UCSD-AML1 (cell line): ENCODE measurements around the gene TNFRSF25.

ENCODE experiments used
- DNase-seq: peaks from one replicate; lab custom pipeline; 2025; ENCODE audit not compliant: unreplicated experiment; lab: John Stamatoyannopoulos, UW

Gene TNFRSF25, protein sequence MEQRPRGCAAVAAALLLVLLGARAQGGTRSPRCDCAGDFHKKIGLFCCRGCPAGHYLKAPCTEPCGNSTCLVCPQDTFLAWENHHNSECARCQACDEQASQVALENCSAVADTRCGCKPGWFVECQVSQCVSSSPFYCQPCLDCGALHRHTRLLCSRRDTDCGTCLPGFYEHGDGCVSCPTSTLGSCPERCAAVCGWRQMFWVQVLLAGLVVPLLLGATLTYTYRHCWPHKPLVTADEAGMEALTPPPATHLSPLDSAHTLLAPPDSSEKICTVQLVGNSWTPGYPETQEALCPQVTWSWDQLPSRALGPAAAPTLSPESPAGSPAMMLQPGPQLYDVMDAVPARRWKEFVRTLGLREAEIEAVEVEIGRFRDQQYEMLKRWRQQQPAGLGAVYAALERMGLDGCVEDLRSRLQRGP

DNA sequence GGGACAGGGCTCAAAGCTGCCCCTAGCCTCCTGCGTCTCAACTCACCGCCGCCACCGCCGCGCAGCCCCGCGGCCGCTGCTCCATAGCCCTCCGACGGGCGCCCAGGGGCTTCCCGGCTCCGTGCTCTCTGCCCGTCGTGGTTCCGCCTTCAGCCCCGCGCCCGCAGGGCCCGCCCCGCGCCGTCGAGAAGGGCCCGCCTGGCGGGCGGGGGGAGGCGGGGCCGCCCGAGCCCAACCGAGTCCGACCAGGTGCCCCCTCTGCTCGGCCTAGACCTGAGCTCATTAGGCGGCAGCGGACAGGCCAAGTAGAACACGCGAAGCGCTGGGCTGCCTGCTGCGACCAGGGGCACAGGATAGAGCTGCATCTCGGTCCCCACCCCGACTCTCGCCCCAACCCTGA lies at the start of gene TNFRSF25:
TNFRSF25 (minus strand) TSS at position 151 of the 400 bp plus-strand sequence; CDS start at position 85, 66 bp downstream.
- DNase-seq: no peak

DNA sequence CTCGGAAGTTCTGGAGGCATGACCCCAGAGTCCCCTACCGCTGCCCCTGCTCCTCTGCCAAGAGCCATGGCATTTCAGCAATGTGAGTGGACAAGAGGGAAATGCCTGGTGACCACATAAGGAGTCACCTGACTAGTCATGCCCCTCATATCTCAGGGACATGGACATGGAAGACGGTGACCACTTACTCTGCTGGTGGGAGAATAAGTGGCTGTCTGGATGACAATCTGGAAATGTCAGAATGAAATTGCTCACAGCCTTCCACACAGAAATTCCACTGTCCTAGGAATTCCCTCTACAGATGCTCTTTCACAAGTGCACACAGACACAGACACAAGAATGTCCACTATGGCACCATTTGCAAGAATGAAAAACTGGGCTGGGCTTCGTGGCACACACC lies 49.8 kb upstream of the TNFRSF25 start:
- DNase-seq: no peak

DNA sequence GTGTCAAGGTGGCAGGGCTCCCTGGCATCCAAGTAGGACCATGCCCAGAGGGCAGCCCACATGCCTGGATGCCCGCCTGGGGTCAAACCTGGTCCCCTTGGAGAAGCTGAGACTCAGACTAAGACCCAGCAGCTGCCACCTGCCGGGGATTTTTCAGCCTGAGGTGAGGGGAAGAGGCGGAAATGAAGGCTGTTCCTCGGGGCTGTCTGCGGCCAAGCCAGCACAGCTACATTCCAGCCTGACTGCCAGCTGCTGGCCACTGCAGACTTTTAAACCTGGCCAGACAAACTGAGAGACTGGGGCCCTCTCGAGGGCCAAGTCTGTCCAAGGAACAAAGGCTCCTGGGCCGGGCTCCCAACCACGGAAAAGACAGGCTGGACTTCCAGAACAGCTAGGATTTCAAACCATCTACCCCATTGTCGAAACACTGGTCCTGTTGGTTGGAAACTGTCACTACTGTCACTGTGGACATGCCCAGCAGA lies 47.4 kb upstream of the TNFRSF25 start:
- no peak for DNase-seq

DNA sequence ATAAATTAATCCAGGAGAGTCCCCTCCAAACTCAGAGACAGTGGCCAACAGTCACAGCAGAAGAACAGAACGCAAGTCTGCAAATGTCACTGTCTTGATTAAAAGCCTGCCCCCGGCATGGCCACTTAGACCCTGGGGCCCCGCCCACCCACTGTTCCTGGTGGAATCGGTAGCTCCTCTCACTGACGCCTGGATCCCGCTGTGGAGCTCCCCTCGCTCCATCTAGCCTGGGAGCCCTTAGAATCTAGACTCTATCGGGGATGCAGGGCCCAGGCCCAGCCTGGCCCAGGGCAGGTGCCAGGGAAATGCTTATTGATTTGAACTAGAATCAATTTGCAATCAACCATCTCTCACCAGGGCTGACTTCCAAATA lies 46.9 kb upstream of the TNFRSF25 start:
- no peak for DNase-seq

DNA sequence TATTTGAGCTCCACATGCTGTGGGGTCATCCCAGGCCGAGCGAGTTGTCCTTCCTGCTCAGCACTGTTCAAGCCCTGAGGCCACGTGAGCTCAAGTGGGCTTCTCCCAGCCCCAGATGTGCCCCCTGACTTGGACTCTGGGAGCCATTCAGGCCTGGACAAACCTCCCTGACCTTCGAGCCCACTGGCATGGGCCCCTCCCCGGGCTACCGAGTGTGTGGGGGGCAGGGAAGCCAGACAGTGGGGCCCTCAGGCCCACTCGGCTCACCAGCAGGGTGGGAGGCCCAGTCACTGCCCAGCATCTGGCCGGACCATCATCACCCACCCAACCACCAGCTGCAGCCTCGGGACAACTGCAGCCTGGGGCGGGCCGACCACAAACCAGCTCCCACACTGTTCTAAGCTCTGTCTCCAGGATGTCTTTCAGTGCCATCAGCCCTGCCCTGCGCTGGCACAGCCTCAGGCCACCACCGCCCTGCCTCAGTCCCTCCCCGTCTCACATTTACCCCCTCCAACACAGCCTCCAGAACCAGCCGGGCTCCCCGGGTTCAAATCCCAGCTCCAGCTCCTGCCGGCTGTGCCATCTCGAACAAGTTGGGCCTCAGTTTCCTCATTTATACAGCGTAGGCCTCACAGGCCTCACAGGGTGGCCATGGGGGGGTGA lies 46.4 kb upstream of the TNFRSF25 start:
- no peak for DNase-seq

DNA sequence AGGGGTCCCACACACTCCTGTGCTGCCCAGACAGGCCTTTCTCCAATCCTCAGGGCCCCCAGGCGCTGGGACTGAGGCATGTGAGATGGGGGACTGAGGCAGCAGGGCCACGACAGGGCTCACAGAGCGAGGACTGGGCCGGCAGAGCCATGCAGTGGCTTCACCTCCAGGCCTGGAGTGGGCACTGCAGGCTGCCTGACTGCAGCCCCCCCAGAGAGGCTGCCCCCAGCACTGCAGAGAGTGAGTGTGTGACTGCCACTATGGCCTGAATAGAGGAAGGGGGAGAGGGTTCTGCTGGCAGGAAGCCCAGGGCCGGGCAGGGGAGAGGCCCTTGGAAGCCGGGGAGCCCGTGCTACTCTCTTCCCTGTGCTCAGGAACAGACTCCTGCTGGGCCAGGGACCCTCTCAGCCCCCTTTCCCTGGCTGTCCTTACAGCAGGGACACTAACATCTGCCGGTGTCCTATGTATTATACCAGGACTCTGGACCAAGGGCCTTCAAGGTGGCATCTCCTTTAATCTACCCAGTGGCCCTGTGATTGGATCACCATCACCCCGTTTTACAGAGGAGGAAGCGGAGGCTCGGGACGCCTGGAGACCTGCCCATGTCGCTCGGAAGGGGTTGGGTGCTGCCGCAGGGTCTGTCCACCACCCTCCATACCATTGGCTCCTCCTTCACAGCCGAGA lies 45.7 kb upstream of the TNFRSF25 start:
- DNase-seq: no peak

DNA sequence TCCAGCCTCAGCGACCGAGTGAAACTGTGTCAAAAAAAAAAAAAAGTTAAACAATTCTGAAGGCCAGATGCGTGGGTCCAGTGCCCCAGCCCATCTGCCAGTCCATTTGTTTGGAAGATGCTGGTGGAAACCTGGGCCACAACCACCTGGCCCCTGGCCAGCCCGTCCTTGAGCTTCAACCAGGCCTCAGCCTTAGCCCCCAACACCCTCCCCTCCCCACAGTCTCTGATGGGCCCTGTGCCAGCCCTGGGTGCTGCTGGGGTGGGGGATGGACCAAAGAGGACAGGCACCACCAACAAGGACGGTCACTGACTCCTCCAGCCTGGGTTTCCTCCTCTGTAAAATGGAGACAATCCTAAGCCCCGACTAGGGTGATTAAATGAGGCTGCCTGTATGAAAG lies 45.1 kb upstream of the TNFRSF25 start:
- no peak for DNase-seq

DNA sequence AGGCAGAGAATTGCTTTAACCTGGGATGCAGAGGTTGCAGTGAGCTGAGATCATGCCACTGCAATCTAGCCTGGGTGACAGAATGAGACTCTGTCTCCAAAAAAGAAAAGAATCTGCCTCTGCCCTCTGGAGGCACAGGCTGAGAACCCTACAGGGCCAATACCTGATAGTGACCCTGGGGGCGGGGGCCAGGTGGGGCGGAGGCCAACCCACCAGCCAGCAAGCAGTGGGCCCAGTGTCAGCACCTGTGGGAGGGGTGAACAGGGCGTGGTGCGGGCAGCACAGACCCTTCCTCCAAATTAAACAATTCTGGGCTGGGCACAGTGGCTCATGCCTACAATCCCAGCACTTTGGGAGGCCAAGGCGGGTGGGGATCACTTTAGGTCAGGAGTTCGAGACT lies 44.5 kb upstream of the TNFRSF25 start:
- DNase-seq: no peak

DNA sequence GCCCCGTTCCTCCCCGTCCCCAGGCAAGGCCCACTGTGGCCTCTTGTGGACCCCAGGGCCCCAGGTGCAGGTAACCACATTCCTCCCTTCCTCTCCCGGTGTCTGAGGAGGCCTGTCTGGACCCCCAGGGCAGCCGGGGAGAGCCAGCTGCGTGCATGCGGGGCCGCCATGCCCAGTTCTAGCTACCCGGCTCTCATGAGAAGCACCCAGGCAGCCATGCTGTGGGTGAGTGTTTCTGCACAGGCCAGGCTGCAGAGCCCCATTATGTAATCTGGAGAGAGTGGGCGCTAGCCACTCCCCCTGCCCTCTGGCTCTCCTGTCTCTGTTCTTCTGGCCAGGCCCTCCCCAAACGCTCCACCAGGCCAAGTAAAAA lies 43.9 kb upstream of the TNFRSF25 start:
- no peak for DNase-seq

DNA sequence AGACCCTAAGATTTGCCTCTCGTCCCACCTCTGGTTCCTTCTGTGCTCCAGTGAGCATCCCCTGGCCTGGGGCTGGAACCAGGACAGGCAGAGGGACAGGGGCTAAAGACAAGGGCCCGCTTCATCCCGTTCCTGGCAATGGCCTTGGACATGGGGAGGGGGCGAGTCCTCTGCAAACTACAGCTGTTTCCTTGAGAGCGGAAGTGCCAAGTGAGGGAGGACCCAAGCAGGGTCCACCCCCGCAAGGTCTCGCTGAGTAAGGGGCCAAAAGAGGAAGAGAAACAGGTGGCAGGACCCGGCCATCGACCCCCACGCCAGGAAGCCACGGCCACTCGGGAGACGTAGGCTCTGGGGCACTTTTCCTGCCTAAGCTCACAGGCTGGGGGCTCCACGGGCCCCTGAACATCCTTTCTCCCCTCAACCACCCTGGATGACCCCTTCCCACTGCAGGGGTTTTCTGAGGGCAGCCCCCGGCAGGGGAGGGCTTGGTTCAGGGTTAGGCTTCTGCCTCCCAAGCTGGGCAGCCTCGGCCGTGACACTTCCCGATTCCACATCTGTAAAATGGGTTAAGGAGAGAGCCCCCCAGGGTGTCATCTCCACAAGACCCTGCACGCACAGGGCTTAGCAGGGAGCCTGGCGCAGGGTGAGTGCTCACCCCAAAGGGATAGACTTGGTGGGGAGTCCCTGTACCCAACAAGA lies 43.4 kb upstream of the TNFRSF25 start:
- peak; percentile 66 for DNase-seq

DNA sequence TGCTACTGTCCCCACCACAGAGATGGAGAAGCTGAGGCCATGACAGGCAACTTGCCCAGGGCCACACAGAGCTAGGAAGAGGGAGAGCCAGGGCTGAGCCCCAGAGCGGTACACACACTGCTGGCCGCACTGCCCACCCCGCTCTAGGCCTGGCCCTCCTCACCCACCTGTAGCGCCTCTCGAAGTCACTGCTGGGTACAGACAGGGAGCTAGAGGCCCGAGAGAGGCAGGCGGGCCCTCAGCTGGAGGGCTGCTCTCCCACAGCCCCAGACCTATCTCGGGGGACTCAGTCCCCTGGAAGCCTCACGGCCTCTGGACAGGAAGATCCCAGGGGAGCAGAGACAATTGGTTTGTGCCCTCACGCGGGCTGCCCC lies 42.8 kb upstream of the TNFRSF25 start:
- DNase-seq: no peak

DNA sequence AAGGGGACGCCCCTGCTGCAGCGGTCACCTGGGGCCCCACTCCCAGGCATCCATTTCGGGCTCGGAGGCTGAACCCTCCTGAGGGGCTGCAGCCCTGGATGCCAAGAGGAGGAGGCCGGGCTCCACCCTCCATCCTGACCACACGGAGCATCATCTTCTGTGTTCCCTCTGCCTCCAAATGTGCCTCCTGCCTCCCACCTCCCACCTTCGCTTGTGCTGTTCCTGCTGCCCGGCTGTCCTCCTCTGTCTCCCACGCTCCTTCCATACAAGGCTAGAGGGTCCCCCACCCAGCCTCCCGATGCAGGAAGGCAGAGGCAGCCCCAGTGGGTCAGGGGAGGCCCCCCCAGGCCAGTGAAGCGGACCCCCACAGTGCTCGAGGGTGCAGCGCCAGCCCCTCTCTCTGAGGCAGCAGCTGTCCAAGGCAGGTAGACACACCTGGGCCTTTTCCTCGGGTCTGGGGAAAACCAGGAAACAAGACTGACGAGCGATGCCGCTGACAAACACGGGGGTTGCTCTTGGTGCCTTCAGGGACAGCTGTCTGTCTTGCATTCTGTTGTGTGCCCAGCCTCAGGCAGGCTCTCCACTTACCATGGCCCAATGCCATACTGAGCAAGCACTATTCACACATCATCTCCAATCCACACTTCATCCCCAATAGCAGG lies 42.3 kb upstream of the TNFRSF25 start:
- no peak for DNase-seq

DNA sequence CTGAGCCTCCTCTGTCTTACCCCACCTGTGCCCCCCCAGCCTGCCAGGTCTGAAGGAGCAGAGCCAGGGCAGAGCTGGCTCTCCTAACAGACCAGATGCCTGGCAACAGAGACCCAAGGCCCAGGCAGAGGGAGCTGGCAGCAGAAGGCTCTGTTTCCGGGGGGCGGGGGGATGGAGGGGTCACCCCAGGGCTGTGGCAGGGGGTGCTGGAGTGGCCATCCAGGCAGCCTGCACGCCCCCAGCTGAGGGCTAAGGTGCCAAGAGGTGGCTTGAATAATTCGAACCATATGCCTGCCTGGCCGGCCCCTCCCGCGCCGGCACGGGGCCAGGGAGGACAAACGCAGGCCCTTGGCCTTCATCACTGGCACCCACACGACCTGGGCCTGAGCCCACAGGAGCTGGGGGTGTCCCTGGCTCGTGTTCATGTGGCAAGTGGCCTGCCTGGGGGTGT lies 41.5 kb upstream of the TNFRSF25 start:
- no peak for DNase-seq

DNA sequence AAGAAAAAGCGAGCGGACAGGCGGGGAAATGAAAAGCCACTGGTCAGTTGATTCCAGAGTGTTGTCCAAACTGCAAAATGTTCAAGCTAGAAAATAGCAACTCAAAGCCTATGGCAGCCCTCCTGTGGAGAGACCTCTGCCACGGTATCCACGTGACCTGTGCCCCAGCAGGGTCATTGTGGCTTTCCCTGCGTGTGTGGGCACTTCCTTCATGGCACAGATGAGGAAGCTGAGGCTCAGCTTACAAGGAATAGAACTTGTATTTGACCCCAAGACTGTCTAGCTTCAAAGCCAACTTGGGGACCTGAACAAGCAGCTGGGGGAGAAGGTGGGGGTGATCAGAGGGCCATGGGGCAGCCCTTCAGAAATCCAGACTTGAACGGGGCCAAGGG lies 41.1 kb upstream of the TNFRSF25 start:
- peak; percentile 59 for DNase-seq

DNA sequence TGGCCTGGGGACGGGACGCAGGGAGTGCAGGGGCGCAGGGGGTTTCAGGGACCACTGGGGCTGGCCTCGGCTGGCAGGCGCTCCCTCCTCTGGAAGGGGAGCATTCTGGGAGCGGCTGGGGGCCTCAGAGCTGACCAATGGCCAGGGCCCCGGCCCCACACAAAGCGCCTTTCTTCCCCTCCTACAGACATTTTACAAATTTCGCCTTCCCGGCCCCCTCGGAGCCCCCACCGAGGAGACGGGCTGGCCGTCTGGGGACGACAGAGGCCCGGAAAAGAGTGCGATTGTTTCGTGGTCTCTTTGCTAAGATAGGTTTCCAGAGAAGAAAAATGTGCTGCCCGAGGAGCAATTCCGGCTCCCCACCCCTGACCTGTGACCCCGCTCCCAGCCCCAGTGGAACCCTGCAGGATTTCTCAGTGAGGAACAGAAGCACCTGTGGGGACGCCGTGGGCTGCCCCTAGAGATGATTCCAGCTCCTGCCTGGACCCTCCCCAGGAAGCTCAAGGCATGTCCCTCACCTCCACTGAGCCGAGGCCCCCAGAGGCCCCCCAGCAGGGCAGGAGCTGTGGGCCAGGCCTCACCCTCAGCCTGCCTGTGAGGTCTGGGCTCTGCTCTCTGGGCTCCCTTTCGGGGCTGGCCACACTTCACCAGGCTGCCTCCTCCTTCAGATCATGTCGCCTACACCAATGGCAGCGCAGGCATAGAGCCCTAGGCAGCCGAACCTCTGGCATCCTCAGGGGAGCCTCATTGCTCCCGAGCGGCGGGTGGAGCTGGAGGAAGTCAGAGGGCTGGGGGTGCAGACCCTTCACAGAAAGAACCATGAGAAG lies 40.5 kb upstream of the TNFRSF25 start:
- DNase-seq: no peak

DNA sequence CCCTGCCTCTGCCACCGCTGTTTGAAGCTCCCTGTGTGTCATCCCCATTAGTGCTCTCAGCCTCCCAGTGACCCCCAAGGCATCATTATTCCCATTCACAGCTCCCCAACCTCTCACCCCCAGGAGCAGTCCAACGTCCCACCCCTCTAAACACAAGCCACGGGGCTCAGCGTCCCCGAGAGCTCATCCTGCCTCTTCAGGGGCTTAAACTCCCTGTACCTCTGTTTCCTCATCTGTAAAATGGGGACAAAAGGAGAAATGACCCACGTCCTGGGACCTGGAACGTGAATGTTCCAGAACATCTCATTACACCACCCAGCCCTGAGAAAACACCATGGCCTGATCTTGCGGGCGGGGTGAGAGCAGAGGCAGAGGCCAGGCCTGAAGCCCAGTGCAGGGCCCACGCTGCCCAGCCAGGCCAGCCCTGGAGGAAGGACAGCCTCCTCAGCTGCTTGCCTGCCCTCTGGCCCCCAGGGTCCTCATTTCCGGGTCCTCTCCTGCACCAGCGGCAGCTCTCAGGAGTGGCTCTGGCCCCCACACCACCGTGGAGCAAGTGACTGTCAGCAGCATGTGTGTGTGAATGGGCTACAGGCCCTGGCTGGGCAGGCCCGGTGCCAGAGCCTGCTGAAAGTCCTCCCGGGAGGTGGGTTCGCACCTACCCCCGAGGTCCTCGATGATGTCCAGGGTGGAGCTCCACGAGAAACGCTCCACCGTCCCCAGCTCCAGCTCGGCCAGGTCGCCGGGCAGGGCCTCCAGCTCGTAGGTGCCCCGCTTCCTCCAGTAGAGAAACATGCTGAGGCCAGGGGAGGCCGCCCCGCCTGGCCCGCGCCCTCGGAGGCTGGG lies 39.6 kb upstream of the TNFRSF25 start:
- no peak for DNase-seq

DNA sequence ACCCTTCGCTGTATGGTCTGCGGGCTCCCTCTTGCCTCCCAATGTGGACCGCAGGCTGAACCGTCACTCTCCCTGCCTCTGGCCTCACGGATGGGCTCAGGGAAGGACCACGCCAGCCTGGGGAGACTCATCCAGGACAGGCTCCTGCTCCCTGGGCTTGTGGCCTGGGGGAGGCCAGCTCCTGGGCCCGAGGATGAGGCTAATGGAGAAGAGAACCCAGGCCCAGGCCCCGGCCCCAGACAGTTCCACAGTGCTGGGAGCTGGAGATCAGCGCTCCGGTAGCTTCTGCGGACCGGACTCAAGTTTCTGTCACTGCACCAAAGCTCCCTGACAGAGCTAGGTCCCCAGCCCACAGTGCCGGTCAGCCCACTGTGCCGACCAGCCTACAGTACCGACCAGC lies 38.9 kb upstream of the TNFRSF25 start:
- DNase-seq: no peak

DNA sequence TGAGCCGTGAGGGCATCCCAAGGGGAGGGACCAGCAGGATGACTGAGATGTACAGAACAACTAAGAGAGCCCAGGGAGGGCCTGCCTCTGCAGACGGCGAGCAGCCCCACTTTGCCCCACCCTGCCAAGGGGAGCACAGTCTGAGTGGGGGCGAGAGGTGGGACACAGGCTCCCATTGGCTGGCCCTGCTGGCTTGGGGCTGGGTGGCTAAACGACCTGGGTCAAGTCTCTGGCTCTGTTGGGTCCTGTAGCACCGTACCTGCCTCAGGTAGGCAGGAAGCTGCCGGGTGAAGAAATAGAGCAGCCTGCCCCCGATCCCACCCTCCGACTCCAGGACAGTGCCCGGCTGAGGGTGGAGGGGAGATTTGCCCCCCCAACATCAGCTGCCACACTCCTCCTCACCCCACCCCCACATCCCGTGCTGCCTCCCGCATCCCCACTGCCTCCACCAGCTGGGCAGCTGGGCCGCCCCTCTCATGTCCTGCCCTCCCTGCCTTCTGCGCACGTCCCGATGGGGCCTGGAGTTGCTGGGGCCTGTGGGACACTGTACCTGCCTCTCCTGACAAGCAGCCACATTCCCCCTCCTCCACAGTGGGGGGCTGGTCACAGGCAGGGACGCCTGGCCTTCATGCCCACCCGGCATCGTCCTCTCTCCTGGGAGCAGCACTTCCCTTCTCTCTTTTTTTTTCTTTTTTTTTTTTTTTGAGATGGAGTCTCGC lies 38.1 kb upstream of the TNFRSF25 start:
- DNase-seq: no peak
